Glomerular visceral epithelial cell (primary cell): ENCODE results near the gene ELP6.
"Not testable (repeated sequence)": the region's sequence is repeated elsewhere in the genome, so short reads cannot be mapped to it uniquely, and the experiment has no call there.

Experiments
- DNase-seq: peaks from one replicate; pipeline ENCODE4 v3.0.0-alpha.2; 2016; ENCODE audit errors: extremely low spot score

The ELP6 gene

DNA sequence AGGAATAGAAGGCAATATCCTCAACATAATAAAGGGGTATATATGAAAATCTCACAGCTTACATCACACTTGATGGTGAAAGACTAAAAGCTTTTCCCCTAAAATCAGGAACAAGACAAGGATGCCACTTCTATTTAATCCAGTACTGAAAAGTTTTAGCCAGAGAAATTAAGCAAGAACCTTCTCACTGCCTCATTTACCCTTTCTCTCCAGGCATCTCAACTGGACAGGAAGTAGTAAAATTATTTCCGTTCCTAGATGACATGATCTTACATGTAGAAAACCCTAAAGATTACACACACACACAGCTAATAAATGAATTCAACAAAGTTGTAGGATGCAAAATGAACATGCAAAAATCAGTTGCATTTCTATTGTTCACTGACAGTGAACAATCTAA, 48.9 kb downstream of the ELP6 start:
- no peak for DNase-seq

GRCh38 chr3:47459534-47460085, 53.9 kb downstream of the ELP6 start:
- not testable (repeated sequence) for DNase-seq

DNA sequence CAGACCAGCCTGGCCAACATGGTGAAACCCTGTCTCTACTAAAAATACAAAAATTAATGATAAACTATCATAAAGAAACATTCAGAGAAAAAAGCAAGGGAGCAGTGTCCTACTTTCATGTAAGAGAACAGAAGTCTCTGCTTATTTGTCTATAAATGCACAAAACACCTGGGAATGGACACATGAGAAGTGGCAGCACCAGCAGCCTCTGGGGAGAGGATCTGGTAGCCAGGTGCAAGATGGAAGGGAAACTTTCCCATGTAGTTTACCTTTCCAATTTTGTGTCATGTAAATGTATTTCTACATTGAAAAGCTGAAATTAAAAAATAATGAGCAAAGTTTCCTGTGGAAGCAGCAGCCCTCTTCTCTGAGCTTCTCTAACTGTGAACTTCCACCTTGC, 56.5 kb downstream of the ELP6 start:
- DNase-seq = no peak

GRCh38 chr3:47455806-47456452, 57.6 kb downstream of the ELP6 start:
- no peak for DNase-seq

- DNase-seq = no peak
Observed at GRCh38 chr3:47452453-47453215, 60.9 kb downstream of the ELP6 start.
